GM18520 (cell line): ENCODE results near the gene WFDC11.

Experiments
- ATAC-seq: cut with Tn5 transposase; IDR thresholded peaks from one replicate; pipeline ENCODE4 v1.9.1; 2021; ENCODE audit not compliant: unreplicated experiment

The WFDC11 gene

GRCh38 chr20:45629496-45630100 is 40.4 kb downstream of the WFDC11 start, which contains the start of gene WFDC10A:
Gene WFDC10A (plus strand): TSS chr20:45629739. CDS start chr20:45629814, 75 bp downstream.
- no peak for ATAC-seq

GRCh38 chr20:45626540-45626939 is 43.5 kb downstream of the WFDC11 start:
- ATAC-seq: no peak

DNA sequence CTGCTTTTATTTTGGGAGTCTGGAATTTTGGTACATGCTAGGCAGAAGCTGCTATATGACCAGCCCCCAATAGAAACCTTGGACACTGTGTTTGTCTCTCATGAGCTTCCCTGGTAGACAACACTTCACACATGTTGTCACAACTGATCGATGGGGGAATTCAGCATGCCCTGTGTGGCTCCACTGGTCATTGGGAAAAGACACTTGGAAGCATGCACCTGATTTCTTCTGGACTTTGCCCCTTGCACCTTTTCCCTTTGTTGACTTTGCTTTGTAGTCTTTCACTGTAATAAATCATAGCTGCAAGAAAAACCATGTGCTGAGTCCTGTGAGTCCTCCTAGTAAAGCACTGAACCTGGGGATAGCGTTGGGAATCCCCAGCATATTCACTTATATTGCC is 48.4 kb downstream of the WFDC11 start:
- no peak for ATAC-seq

- ATAC-seq: no peak
Measured at GRCh38 chr20:45617591-45617990, 52.4 kb downstream of the WFDC11 start.

DNA sequence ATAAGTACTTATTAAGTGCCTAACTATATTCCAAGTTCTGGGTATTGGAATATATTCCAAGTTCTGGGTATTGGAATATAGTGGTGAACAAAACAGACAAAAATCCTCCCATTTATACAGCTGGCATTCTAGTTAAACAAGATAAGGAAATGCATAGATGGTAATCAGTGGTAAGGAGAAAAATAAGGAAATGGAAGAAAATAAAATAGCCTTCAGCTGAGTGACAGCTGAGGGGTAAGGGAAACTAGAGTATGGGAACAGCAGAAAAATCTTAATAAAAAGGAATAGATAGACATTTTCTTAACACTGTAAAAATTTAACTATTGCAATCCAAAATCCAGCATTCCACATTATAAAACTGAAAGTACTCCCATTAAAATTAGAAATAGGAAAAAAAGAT is 57.7 kb downstream of the WFDC11 start:
- no peak for ATAC-seq

GRCh38 chr20:45611054-45611453 is 59.0 kb downstream of the WFDC11 start:
- ATAC-seq: no peak

DNA sequence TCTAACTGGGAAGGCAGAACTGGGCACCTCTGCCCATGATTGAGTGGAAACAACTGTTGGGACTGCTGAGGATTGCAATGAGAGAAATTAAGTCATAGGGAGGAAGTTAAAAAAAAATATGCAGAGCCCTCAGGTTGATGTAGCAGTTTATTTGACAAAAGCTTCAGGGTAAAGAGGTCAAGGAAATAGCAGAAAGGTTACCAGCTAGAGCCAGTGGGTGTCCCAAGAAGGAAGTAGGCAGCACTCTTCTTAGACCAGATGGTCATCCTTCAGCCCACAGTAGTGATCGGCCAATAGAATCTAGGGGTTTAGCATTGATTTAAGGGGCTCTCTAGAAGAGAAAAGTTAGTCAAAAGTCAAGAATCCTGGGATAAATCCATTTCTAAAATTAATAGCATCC is 62.2 kb downstream of the WFDC11 start:
- no peak for ATAC-seq
